HepG2 (cell line): ENCODE results near the gene SGTB. TPM values are rescaled to one million over a fixed set of nuclear protein-coding genes. Genes with fewer than 3 reads are reported as not detected.

Experiments
- ATAC-seq: fragments of 200-7000 bp; cut with Tn5 transposase; 3 replicates; pipeline ENCODE4 v1.9.1; 2020; ENCODE audit warnings: mild to moderate bottlenecking, moderate library complexity
- BruUV-seq: library from RNA; stranded (reverse); fragments of 400-500 nt; replicated peaks from 2 replicates; lab custom pipeline; 2021; lab: Mats Ljungman, UMichigan
- CTCF ChIA-PET: fragments of 300-600 bp; formaldehyde crosslinking; extraction: SDS; loops from one replicate; lab custom pipeline; 2021; ENCODE audit warnings: low total read pairs, inconsistent platforms, low intra/inter-chr PET ratio; lab: Yijun Ruan, JAX
- POLR2A ChIA-PET: fragments of 350-600 bp; sonication (Branson Sonifier 250); formaldehyde crosslinking; loops from one replicate; lab custom pipeline; 2020; ENCODE audit warnings: antibody characterized with exemption, inconsistent platforms; lab: Yijun Ruan, JAX
- DNase-seq: peaks from one replicate; pipeline ENCODE4 v3.0.0-alpha.2; 2015; ENCODE audit warnings: low spot score
- FAIRE-seq: peaks from 3 replicates; lab custom pipeline; 2011; peaks lifted over from hg19 to GRCh38; lab: Jason Lieb, UNC
- H2AFZ ChIP-seq: one replicate; pipeline ENCODE4 v1.6.1; 2011; ENCODE audit warnings: low read length, inconsistent platforms
- H3K27ac ChIP-seq: fragments of 300-600 bp; 3 replicates; pipeline ENCODE4 v1.8.0; 2011; ENCODE audit warnings: mixed run types, mild to moderate bottlenecking, mixed read lengths, low read length, inconsistent platforms; ENCODE audit not compliant: insufficient read depth; ENCODE audit errors: extremely low read length
- H3K27me3 ChIP-seq, 2 experiments: fragments of 200-600 bp in 1 of 2; 2 replicates in 1 of 2; 3 replicates in 1 of 2; pipeline versions ENCODE4 v1.6.0 to v1.8.0; 2011; ENCODE audit warnings: low read length in 2 of 2, mild to moderate bottlenecking in 2 of 2, moderate library complexity in 2 of 2, inconsistent platforms in 1 of 2; ENCODE audit not compliant: insufficient read depth in 2 of 2, control insufficient read depth in 1 of 2
- H3K36me3 ChIP-seq, 2 experiments: fragments of 200-600 bp in 1 of 2; replicated peaks in 1 of 2; 2 replicates in 1 of 2; 3 replicates in 1 of 2; pipeline versions ENCODE4 v1.5.1 to v1.8.0; 2011; ENCODE audit warnings: low read length in 2 of 2, inconsistent platforms in 1 of 2; ENCODE audit not compliant: insufficient read depth in 2 of 2, control insufficient read depth in 1 of 2
- H3K4me1 ChIP-seq: 2 replicates; pipeline ENCODE4 v1.5.1; 2012; ENCODE audit warnings: low read length, inconsistent platforms; ENCODE audit not compliant: insufficient read depth
- H3K4me2 ChIP-seq: 2 replicates; pipeline ENCODE4 v1.6.0; 2011; ENCODE audit warnings: low read depth, low read length, inconsistent platforms
- H3K4me3 ChIP-seq, 3 experiments: fragments of 200-600 bp in 1 of 3; sonication (generic), shearing (Covaris generic) in 1 of 3; replicated peaks in 1 of 3; 2 replicates each; pipeline ENCODE4 v1.5.1; 2011 to 2016; ENCODE audit warnings: low read length in 3 of 3, inconsistent platforms in 2 of 3, low read depth in 2 of 3, mild to moderate bottlenecking in 2 of 3, control low read depth in 1 of 3, mixed read lengths in 1 of 3; ENCODE audit not compliant: insufficient read depth in 1 of 3
- H3K79me2 ChIP-seq: one replicate; pipeline ENCODE4 v1.6.1; 2011; ENCODE audit warnings: low read length, inconsistent platforms; ENCODE audit not compliant: insufficient read depth
- H3K9ac ChIP-seq: 2 replicates; pipeline ENCODE4 v1.6.0; 2011; ENCODE audit warnings: mild to moderate bottlenecking, low read depth, low read length, inconsistent platforms; ENCODE audit not compliant: insufficient read depth
- H3K9me3 ChIP-seq: 2 replicates; pipeline ENCODE4 v1.5.1; 2012; ENCODE audit warnings: mild to moderate bottlenecking, low read length
- H4K20me1 ChIP-seq: 2 replicates; pipeline ENCODE4 v1.6.0; 2011; ENCODE audit warnings: inconsistent platforms, mild to moderate bottlenecking, low read length, moderate library complexity; ENCODE audit not compliant: insufficient read depth
- ARID4A ChIP-seq: sonication (generic); formaldehyde crosslinking; IDR thresholded peaks from 2 replicates; pipeline ENCODE4 v1.5.0; 2020; ENCODE audit warnings: mild to moderate bottlenecking, missing genetic modification reagents, borderline replicate concordance
- PHF20 ChIP-seq: sonication (generic); formaldehyde crosslinking; IDR thresholded peaks from 2 replicates; pipeline ENCODE4 v1.5.0; 2020; ENCODE audit warnings: mild to moderate bottlenecking, missing genetic modification reagents
- ZNF574 ChIP-seq: sonication (generic); formaldehyde crosslinking; IDR thresholded peaks from 2 replicates; pipeline ENCODE4 v1.4.0; 2020; ENCODE audit warnings: missing genetic modification reagents
- ZNF816 ChIP-seq: sonication (generic); formaldehyde crosslinking; IDR thresholded peaks from 2 replicates; pipeline ENCODE4 v1.8.0; 2022; ENCODE audit warnings: missing genetic modification reagents, mild to moderate bottlenecking, borderline replicate concordance
- whole genome bisulfite sequencing: methylation state at CpG from one replicate; pipeline ENCODE4 v1.1.6; 2017; ENCODE audit warnings: low lambda C conversion rate; 5-methylcytosine and 5-hydroxymethylcytosine counted together
- in situ Hi-C: cut with HindIII; loops from 2 replicates; pipeline ENCODE4 v1.10.0; 2017; ENCODE audit warnings: low pct_unique_long_range_greater_than_20kb; ENCODE audit not compliant: extremely low pct_ligation_motif_present
- intact Hi-C: fragments of 100-400 bp; cut with micrococcal nuclease; formaldehyde crosslinking; loops from one replicate; pipeline ENCODE4 v1.10.0; 2022; ENCODE audit not compliant: unreplicated experiment
- polyA plus RNA-seq, 8 experiments: library from polyadenylated mRNA; depleted of rRNA in 3 of 8; stranded (reverse) in 7 of 8; unstranded in 1 of 8; fragments of >200 nt; fragmentation: Illumina TruSeq in 4 of 8; extraction: Trizol in 4 of 8; gene quantifications; 2 replicates each; pipeline versions ENCODE4 v1.2.1 to v1.2.3, GENCODE V29; 2011 to 2016; ENCODE audit warnings: low read depth in 4 of 8, missing spikeins in 1 of 8, mixed read lengths in 1 of 8; ENCODE audit not compliant: insufficient read depth in 1 of 8
- total RNA-seq, 5 experiments: library from RNA; depleted of rRNA; stranded (reverse); fragments of >200 nt; fragmentation: Illumina TruSeq; extraction: Trizol; gene quantifications; 2 replicates each; pipeline ENCODE4 v1.2.3, GENCODE V29; 2016; ENCODE audit warnings: low read depth in 1 of 5

Gene SGTB
- total and polyA plus RNA-seq, 2 of the 13 experiments (the other 11 are each of a cell fraction or from before 2014, with no cell fraction given) = 5.2 to 11.2 TPM

GRCh38 chr5:65693121-65693520, 28.8 kb downstream of the SGTB start:
- intact Hi-C loops = no loop called here
- H3K79me2 ChIP-seq = no peaks in the 10 kb centered on the region
- TF ChIP-seq ARID4A = no peak
- TF ChIP-seq ZNF816 = no peak
- no peak for TF ChIP-seq PHF20
- TF ChIP-seq ZNF574 (CRISPR knock-in tag) = no peak
- no peak for FAIRE-seq
- ChIA-PET POLR2A (no interaction called here), CTCF (no interaction called here)
- H3K27ac ChIP-seq = no peak overlapping the region
- peaks cover 3 to 18% of the 10 kb centered on the region in 2 experiments; a peak in 3 of 5 replicates for H3K36me3 ChIP-seq
- ATAC-seq = no peak
- DNase-seq = no peak
- no peak overlapping the region for H2AFZ ChIP-seq
- no peaks in the 10 kb centered on the region for H3K4me1 ChIP-seq
- no TSS peak for BruUV-seq
- WGBS = 98% methylated on average over 2 of the region's 2 CpGs
- no peak overlapping the region for H3K9ac ChIP-seq
- no peaks in the 10 kb centered on the region for H3K27me3 ChIP-seq
- H3K4me2 ChIP-seq = no peak overlapping the region
- H4K20me1 ChIP-seq = no peaks in the 10 kb centered on the region
- no peak overlapping the region for H3K4me3 ChIP-seq
- H3K9me3 ChIP-seq = no peaks in the 10 kb centered on the region
- in situ Hi-C loops = no loop called here
